Measurements from ENCODE around the gene SFRP2.

The SFRP2 gene

GRCh38 chr4:153792618-153793247, 3.9 kb upstream of the SFRP2 start:
- DNase-seq = no peak

DNA sequence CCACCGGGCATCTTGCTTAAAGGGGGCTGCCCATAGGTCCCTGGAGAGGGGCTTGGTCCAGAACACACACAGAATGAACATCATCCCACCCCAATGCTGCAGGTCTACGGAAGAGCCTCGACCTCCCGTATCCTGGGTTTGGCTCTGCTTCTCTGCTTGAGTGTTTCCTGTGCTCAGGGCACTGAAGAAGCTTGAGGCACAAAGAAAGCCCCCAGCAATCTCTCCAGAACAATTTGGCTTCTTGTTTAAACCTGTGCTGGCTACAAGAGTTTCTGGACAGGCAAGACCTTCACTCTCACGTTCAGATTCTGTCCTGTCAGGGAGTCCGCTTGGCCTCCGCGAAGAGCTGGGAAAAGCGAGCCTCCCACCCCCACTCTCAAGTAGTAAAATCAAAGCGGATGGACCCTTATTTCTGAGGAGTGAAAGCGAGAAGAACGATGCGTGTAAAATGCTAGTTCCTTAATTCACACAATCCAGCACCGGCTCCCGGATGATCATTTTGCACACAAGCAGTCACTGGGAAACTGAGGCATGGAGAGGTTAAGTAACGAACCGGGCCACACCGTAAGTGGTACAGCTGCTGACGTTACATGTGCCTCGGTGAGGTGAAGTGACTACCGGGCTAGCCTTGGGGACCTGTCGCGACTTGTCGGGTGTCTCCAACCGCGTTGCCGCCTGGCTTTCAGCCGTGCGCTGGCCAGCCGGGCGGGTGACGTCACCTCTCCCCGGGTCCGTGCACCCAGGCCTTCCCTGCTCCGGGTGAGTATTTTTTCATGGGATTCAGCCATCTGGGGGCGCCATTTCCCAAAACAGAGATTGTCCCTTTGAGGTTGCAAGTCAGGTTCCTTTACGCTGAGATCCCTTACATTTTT, 3.1 kb upstream of the SFRP2 start:
- no peak for DNase-seq

- no peak for DNase-seq
These were observed 2.2 kb upstream of the SFRP2 start for GRCh38 chr4:153790962-153791551.

DNA sequence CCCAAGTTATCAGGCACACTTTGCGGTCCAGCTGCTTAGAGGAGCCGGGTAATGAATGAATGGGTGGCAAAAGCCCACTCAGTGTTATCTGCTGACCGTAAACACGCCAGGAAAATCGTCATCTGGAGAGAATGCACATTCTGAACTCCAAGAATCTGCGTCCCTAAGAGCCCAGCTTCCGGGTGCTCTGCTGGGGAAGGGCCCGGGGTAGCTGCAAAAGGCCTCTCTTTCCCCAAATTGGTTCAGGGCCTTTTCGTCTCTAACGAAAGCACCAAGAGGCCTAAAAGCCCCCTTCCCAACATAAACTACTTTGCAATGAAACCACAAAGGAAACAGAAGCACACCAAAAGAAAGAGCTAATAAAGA, 1.6 kb upstream of the SFRP2 start:
- DNase-seq = no peak

GRCh38 chr4:153789741-153790499, 1.0 kb upstream of the SFRP2 start:
- no peak for DNase-seq

- DNase-seq = no peak
These were observed 851 bp downstream of the SFRP2 start for GRCh38 chr4:153788051-153788412.

DNA sequence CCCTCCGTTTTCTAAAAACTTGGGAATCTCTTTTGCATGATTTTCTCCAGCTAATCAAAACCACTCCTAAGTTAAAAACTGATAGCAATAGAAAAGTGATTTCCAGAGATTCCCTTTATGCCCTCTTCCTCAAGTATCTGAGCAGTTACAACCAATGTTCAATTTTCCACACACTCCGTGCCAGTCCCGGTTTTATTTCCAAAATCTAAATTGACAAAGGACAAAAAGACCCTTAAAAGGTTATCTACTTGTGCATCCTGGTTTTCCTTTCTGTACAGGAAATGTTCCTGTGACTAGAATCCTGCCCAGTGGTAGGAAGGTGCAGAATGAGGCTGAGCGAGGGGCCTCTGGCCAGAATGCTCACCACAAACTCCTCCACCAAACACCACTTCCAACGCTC, 1.3 kb downstream of the SFRP2 start:
- no peak for DNase-seq

DNA sequence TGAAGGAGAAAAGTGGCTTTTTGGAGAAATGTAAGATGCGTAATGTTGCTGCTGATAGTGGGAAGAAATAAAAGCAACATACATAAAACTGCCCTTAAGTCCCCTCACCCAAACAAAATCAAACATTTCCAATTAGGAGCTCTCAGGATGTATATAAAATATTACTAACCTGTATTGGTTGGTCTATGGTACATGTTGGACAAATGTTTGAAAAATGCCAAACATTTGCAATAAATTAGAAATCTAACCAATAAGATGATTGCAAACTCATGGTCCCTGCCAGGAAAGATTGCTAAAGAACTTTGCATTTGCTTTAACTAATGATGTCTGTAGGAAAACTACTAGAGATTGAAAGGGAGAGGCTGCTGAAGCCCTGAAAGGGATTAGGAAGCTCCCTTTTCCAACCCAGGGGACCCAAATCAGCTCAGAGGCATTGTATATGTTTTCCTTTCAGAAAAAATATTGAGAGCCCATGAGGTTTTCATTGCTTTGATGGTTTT, 1.8 kb downstream of the SFRP2 start:
- no peak for DNase-seq

- no peak for DNase-seq
These were observed 2.8 kb downstream of the SFRP2 start for GRCh38 chr4:153785910-153786721.

DNA sequence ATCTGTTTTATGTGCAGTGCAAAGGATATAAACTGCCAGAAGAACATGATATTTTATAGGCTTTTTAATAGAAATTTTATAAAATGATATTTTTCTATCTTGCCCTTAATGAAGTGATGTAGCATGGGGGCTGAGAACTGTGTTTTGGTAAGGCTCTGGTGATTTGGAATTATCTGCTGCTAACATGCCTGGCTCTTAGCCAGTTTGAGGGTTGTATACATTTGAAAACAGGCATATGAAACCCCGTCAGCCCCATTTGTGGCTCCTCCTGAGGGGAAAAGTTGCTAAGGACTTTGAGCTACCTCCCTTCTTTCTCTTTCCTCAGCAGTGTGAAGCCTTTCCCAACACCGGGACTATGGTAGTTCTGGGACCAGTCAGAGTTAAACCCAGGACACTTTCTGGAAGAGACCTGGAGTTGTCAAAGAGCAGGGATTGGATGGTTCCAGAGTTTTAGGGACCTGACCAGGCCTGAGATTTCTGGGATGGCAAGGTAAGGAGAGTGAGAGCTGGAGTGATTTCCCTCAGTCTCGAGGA, 4.7 kb downstream of the SFRP2 start:
- DNase-seq = no peak

DNA sequence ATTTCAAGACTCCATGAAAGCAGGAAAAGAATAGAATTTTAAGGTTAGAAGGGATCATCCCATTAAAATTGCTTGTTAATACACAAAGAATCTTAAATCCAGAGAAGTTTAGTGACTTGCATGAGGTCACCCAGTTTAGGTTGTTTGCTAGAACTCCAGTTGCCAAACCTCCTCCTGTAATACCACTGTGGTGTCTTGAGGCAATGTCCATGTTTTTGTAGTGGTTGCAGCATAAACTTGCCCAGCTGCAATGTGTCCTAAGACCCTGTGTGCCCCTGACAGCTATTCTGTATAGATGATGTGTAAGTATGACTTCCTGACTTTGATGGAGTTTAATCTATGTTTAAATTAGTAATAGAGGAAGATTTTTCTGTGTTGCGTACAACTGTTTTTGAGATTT, 6.3 kb downstream of the SFRP2 start:
- DNase-seq = no peak

GRCh38 chr4:153781717-153782416, 7.0 kb downstream of the SFRP2 start:
- no peak for DNase-seq

GRCh38 chr4:153781280-153781679, 7.6 kb downstream of the SFRP2 start:
- DNase-seq = no peak

GRCh38 chr4:153780876-153781275, 8.0 kb downstream of the SFRP2 start:
- no peak for DNase-seq

DNA sequence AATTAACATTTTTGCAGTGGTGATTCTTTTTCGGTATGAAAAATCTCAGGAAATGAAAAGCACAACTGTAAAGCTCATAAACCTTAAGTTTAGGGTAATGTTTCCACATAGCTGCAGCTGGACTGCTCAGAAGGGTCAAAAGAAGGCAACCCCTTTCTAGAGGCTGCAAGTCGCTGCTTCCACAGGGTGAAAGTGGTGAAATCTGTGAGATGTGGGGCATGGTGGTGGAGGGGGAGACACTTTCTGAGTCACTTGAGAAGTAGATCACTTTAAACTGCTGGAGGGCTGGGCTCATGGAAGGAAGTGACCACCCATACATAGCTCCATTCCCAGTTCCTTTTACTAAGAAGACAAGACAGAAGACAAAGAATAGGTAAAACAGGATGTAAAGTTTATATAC, 8.7 kb downstream of the SFRP2 start:
- no peak for DNase-seq

DNA sequence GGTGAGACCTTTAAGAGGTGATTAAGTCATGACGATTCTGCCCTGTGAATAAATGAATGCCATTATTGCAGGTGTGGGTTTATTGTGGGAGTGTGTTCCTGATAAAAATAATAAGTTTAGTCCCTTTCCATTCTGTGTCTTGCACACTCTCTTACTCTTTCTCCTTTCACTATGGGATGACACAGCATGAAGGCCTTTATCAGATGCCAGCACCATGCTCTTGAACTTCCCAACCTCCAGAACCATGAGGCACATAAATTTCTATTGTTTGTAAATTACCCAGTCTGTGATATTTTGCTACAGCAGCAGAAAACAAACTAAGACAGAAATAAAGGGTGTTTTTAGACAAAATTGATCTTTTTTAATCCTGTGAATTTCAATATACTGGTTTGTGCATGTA, 10.5 kb downstream of the SFRP2 start:
- DNase-seq = no peak

DNA sequence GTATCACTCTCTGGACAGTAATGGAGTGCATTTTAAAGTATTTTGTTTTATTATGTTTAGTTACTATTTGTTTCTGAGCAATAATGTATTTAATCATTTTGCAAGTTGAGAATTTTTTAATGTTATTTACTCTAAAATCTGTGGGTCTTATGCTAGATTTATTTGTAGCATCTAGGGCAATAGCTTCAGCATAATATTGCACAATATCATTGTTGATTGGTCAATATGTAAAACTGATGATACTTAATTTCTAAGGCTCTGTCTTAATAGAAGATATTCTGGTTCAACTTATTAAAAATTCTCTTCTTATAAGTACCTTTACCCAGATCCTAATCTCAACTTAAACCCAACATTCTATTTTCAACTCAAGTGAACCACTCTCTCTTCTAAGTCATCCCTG, 11.5 kb downstream of the SFRP2 start:
- no peak for DNase-seq

GRCh38 chr4:153776601-153777000, 12.3 kb downstream of the SFRP2 start:
- DNase-seq = no peak

DNA sequence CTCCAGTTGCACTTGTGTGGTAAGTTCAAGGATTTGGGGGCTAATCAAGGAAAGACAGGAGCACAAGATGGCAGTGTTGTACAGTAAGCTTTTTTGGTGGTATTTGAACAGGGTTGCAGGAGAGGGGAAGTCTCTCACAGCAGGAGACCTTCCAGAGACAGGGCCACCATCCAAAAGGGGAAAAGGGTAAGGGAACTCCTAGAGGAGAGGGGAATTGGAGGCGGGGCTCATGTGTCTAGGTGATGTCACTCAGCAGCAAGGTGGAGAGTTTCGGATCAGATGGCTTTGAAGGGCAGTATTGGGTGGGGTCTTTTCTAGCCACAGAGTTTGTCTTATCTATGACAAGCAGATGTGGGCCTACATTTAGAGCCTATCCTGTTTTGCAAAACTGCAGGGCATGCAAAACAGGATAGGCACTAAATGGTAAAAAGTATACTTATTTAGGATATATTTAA, 15.6 kb downstream of the SFRP2 start:
- no peak for DNase-seq

DNA sequence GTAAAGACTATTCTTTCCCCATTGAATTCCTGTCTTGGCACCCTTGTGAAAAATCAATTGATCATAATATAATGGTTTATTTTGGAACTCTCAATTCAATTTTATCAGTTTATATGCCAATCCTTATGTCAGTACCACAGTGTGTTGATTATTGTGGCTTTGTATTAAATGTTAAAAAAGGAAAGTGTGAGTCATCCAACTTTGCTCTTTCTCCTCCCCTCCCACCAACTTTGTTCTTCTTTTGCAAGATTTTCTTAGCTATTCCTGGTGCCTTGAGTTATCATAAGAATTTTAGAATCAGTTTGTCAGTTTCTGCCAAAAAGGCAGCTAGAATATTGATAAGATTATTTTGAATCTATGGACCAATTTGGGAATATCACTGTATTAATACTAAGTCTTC, 17.8 kb downstream of the SFRP2 start:
- DNase-seq = no peak

DNA sequence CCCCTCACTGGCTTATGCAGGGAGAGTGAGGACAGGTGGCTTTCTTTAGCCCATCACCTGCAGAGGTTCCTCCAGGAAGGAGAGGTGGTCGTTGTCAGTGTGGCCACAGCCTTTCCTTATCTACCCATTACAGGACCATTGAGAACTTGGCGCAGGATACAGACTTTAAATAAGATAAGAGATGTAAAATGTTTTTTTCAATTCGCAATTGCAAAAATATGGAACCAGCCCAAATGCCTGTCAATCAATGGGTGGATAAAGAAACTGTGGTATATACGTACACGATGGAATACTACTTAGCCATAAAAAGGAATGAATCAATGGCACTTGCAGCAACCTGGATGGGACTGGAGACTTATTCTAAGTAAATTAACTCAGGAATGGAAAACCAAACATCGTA, 22.1 kb downstream of the SFRP2 start:
- no peak for DNase-seq
